ENCODE data around the gene MAP2K3.

MAP2K3 gene

DNA sequence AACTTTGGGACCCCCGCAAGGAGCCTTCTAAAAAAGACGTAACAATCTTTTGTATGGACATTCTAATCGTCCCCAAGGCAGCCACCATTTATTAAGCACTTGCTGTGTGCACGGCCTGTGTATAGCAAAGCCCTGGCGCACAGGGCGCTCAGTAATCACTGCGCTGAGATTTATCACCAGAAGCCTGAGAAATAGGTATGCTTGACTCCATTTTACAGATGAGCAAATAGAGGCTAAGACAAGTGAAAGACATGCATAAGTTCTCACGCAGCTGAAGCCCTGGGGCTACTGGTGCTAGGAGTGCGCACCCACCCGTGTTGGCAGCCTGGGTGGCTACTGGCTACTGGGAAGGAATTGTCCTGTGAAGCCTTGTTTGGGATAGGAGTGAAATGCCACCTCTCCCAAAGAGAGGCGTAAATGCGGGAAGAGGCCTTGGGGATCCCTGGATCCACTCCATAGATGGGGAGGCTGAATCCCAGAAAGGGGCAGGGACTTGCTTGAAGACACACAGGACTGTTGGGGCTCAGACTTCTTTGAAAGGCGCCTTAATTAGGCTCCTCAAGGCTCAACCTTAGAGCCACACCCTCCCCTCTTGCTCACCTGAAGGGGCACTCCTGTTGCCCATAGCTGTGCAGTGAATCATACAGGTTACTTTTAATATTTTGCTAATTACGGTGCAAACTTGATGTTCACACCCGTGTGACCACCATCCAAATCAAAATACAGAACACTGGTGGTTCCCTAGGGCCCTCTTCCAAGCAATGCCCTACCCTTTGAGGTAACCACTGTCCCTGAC lies 30.7 kb upstream of the MAP2K3 start:
- no peak for DNase-seq

DNA sequence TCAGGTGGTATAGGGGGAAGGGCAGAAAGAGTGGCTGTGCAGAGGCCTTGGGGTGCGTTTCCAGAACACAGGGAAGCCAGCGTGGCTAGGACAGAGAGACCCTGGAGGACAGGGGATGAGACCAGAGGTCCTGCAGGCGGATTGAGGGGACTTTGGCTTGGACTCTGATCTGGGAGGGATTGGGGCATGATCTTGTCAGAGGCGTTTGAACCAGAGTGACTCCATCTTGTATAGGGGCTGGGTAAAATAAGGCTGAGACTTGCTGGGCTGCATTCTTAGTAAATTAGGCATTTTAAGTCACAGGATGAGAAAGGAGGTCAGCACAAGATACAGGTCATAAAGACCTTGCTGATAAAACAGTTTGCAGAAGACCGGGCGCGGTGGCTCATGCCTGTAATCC lies 25.9 kb upstream of the MAP2K3 start:
- no peak for DNase-seq

GRCh38 chr17:21262259-21262993 lies 22.1 kb upstream of the MAP2K3 start:
- DNase-seq, result no peak

GRCh38 chr17:21263376-21263775 lies 21.1 kb upstream of the MAP2K3 start:
- DNase-seq, result no peak

- no peak for DNase-seq
Observed at GRCh38 chr17:21268596-21269188, 15.8 kb upstream of the MAP2K3 start.

- no peak for DNase-seq
Observed at GRCh38 chr17:21269394-21269793, 15.1 kb upstream of the MAP2K3 start.

- no peak for DNase-seq
Observed at GRCh38 chr17:21271454-21272183, 12.9 kb upstream of the MAP2K3 start.

DNA sequence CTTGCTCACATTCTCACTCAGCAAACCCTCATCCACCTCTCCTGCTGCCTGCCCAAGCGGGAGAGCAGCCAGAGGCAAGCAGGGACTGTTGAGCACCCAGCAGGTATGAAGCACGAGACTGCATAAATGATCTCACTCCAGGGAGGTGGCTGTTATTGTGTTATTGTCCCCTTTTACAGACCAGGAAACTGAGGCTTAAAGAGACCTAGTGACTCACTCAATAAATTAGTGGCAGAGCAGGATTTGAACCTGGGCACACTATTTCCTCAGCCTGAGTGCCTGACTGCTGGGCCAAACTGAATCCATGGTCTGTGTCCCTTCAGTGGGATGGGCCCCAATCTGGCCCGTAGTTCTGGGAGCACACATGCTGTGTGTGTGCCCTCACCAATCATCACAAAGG lies 12.3 kb upstream of the MAP2K3 start:
- no peak for DNase-seq

- DNase-seq, result no peak
Observed at GRCh38 chr17:21272881-21273792, 11.4 kb upstream of the MAP2K3 start.

DNA sequence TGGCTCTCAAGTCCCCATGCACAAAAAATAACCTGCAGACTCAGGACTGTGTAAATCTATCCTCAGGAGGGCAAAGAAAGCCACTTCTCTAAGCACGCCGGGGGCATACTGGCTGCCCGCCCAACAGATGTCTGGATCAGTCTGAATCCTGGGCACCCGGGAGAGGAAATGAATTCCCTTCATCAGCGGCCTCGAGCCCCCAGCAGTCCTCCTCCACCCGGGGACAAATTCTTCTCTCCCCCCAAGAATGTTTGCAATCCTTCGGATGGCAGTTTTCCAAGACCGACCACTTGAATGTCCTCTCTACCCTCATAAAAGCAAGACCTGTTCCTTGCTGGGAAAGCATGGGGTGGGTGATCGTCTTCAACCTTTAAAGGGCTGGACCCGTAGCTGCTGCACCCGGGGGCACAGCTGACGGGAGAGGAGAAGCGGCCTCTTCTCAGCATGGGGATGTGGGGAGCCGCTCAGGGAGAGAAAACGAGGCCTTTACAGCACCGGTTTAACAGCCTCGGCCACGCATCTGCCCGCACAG lies 9.4 kb upstream of the MAP2K3 start:
- no peak for DNase-seq

- peak; percentile 75 for DNase-seq
Observed at GRCh38 chr17:21275579-21276263, 8.8 kb upstream of the MAP2K3 start.

DNA sequence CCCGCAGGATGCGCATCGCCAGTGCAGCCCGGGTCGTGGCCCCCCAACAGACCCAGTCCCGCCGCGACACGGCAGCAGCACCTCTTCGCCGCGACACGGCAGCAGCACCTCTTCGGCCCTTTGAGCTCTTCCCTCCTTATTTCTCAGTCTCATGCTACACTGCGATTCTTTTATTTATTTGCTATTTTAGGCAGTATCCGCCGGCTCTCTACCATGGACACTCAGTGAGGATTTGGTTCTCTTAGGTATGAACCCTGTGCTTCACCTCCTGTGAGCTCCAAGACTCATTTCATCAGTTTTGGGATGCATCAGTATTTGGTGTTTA lies 8.3 kb upstream of the MAP2K3 start:
- no peak for DNase-seq

DNA sequence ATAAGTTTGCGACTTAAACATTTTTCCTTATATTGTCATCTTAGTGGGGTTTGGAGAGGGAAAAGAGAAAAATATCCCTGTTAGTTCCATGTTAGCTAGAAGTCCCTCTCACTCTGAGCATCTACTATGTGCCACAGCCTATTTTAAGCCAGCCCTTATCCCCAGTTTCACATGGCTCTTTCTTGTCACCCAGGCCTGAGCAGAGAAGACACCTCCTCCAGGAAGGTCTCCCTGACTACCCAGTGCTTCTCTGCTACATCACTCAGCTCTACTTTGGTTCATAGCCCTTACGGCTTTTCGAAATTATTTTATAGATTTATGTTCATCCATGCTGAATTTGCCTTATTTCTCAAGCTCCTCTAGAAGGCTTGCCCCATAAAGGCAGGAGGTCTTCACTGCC lies 7.2 kb upstream of the MAP2K3 start:
- no peak for DNase-seq

DNA sequence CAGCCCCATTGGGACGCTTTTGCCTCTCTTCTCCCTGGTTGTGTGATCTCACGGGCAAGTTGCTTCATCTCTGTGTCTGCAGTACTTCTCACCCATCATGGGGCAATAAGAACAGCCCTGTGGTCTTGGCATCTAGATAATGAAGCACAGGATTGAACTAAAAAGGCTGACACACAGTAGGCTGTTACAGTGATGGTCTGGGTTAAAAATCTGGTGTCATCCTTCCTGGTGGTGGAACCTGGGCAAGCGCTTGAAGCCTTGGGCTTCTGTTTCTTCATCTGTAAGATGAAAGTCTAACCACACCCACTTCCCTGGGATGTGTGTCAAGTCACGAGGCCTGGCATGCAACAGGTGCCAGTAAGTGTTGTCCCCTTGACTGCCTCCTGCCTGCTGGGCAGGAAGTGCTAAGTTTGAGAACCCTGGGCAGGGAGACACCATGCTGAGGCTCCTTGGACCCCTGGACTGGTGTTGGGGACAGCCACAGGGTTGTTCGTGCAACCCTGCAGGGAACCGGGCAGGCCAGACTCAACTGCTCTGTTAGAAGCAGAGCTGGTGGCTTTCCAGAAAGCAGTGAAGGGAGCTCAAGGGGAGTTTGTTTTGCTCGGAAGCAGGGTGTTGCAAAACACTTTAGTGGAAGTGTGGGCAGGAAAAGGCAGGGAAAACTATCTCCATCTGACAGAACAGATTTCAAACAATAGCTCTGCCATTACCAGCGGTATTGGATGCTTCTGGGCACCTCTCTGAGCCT lies 5.9 kb upstream of the MAP2K3 start:
- no peak for DNase-seq

- DNase-seq, result no peak
Observed at GRCh38 chr17:21279198-21279535, 5.3 kb upstream of the MAP2K3 start.

GRCh38 chr17:21279582-21279981 lies 4.9 kb upstream of the MAP2K3 start:
- DNase-seq, result no peak

DNA sequence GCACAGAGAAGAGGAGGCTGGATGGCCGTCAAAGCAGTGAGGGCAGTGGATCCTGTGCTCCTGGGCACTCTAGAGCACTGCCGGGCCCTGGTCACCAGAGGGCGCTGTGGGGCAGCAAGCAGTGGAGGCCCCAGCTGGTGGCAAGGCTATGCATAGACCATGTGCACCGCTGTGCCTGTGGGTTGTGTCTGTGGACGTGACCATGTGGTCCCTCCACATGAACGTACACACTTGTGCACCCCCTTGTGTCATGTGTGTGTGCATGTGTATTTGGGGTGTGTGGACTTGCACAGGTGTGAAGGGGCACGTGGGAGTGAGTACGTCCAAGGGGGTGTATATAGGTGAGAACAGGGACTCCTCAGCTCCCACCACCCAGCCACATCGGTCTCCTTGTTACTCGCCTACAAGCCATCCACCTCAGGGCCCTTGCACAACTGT lies 4.4 kb upstream of the MAP2K3 start:
- peak; percentile 65 for DNase-seq

- no peak for DNase-seq
Observed at GRCh38 chr17:21282231-21282630, 2.3 kb upstream of the MAP2K3 start.

- DNase-seq, result no peak
Observed at GRCh38 chr17:21282850-21283249, 1.7 kb upstream of the MAP2K3 start.

DNA sequence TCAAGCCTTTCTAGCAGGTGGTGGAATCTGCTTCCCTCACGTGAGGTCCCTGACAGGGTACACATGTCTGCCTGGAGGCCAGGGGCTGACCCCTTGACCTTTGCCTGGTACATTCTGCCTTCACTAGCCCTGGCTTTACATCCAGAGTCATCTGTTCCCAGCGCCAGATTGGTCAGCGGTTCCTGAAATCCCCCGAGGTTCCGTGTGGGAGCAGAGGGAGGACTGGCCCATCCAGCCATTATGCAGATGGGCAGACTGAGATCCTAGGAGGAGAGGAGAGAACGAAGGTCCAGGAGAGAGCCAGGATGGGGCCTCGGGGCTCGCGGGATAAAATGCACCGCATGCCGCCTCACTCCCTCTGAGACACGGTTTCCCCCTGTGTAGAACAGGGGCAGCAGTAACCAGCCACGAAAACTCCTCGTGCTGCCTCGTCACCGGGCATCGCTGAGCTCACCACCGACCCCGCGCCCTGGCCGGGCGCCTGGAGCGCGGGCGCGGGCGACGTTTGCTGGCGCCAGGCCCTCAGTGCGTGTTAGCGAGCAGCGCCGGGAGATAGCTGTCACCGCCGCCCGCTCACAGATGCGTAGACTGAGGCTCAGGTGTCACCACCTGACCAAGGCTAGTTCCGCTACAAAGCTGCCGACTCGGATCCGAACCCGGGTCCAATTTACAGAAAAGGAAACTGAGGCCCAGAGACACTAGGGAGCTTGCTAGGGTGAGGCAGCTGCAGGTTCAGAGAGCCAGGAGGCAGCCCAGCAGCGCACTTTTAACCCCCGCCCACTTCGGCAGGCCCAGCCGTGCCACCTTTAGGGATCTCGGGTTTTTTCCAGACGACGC lies 811 bp upstream of the MAP2K3 start:
- DNase-seq, result no peak

Measured in NK-92 treated with Interleukin-12 subunit alpha and Interleukin-12 subunit beta, amount 100 ng/mL, for 24 hours (cell line).